CD1c-positive myeloid dendritic cell (primary cell): ENCODE data around the gene RASGRF2.

Experiments
- DNase-seq: peaks from one replicate; pipeline ENCODE4 v3.0.0-alpha.2; 2016; ENCODE audit errors: extremely low spot score

Gene RASGRF2

GRCh38 chr5:81140441-81140840, 180.3 kb downstream of the RASGRF2 start:
- no peak for DNase-seq

DNA sequence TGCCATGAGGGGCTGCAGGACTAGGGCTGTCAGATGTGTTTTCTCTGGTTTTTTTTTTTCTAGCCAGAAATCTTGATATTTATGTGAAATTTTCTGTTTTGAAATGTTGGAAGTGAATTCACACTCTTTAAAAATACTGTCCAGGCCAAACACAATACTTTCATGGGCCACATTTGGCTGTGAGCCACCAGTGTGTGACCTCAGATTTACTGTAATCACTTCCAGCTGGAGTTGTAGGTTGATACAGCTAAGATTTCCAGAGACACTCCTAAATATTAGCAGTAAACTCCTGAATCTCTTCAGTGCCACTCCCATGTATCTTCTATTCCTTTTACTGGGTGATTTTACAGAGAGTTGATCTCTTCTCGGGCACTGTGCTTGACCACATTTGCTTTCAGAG, 180.8 kb downstream of the RASGRF2 start:
- no peak for DNase-seq

- no peak for DNase-seq
These were observed 181.9 kb downstream of the RASGRF2 start for GRCh38 chr5:81142108-81142507.

DNA sequence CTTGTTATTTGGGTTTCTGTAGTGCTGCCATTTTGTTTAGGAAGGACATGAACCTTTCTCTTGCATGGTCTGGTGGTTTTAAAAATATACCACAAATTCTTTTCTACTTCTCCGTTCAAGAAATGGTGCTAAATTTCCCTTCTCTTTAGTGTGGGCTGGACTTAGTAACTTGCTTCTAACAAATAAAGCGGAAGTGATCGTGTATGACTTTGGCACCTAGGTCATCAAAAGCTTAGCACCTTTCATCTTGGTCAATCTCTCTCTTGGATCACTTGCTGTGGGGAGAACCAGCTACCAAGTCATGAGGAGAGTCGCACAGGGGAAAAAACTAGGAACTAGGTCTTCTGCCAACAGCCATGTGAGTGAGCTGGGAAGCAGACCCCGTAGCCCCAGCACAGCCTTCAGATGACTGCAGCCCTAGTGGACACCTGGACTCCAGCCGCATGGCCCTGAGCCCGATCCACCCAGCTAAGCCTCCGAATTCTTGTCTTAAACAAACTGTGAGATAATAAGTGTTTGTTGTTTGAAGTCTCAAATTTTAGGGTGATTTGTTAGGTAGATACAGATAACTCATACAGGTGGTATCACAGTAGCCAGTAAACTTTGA, 185.3 kb downstream of the RASGRF2 start:
- DNase-seq = no peak

- DNase-seq = no peak
These were observed 185.9 kb downstream of the RASGRF2 start for GRCh38 chr5:81146031-81146430.

GRCh38 chr5:81147011-81147885, 187.1 kb downstream of the RASGRF2 start:
- DNase-seq = no peak

DNA sequence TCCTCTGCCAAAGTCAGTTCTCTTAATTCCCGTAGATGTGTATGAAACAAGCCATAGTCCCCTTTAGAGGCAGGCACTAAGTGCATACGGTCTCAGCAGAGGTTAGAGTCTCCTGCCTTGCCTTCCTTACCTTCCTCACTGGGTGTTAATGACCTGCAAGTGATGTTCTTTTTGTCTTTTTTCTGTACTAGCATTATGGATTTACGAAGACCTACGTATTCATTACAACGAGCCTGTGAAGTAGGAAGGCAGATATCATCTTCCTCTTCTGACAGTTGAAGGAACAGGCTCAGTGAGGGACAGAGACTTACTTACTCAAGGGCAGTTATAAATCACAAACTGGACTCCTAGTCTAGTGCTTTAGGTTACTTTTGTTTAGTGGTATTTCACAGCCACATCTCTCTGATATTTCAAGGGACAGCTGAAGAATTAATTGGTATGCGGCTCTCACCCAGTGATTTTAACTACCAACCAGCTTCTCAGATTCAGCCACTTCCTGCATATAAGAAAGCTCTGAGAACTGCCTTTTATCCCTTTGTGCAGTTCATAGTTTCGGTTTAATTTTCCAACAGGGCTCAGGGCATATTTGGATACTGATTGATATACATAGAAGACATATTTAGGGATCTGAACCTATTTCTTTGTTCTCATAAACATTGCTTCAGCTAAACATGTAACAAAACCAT, 187.9 kb downstream of the RASGRF2 start:
- no peak for DNase-seq

DNA sequence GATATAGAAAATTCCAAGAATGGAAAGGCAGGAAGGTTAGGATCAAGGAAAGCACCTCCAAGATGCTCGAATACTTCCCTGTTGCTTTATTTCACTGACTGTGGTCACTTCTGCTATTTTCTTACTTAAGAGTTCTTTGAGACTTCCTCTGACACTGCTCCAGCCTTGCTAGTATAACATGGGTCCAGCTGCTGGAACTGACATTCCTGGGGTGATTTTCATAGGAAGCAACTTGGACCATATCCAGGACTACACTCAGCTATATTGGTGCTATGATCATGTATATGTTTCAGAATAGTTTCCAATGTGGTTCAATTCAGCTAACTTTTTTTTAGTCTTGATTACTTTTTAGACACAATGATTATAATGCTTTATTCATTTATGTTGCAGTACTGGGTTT, 191.4 kb downstream of the RASGRF2 start:
- DNase-seq = no peak

GRCh38 chr5:81154725-81155124, 194.6 kb downstream of the RASGRF2 start:
- DNase-seq = no peak

GRCh38 chr5:81156732-81157131, 196.6 kb downstream of the RASGRF2 start:
- DNase-seq = no peak

DNA sequence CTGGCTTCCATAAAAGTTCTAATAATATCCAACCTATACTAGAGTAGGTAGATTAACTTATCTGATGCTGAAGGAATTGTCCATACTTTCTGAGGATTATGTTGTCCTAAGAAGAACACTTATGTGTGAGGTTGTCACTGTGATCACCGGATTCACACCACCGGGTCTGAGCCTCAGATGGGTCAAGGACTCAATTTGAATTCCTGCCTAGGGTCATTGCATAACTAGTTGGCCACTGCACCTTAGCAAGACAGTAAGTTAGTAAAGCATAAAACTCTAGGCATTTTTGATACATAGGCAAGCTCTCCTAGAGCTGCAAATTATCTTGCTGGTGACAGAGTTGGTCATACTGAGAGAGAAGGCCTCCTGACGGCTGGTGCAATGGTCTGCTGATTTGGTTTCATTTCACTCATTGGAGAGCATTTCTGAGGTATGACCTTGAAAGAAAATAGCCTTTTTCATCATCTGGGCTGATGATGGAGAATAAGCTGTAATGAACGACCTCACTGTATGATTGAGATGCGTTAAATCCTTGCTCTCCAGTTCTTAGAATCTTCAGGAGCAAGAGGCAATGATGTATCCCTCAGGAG, 200.9 kb downstream of the RASGRF2 start:
- DNase-seq = no peak

DNA sequence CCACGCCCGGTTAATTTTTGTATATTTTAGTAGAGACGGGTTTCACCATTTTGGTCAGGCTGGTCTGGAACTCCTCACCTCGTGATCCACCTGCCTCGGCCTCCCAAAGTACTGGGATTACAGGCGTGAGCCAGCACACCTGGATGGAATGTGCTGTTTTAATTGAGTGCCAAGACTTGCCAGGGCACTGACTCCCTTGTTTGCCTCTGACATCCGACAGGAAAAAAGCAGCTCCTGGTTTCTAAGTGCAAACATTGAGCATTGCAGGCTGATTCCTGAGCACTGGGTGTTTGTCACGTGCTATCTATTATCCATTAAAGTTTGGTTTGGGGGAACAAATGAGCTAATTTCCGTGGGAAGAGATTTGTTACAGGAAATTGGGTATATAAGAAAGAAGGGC, 202.3 kb downstream of the RASGRF2 start:
- DNase-seq = no peak

DNA sequence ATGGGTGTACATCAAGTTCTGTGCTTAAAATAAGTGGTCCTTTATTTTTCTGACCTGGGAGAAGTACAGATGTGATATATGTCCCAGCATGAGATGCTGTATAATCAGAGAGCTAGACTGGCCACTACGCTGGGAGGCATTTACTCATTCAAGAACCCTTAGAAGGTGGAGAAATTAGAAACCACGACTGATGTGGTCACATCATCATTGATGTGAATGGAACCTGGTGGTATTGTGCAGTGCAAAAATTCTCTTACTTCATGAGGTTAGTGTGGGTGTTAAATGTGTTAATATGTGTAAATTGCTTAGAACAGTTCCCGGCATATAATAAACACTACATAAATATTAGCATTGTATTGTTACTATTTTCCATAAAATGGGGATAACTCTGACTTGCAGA, 203.5 kb downstream of the RASGRF2 start:
- no peak for DNase-seq

GRCh38 chr5:81164476-81164875, 204.3 kb downstream of the RASGRF2 start:
- no peak for DNase-seq

DNA sequence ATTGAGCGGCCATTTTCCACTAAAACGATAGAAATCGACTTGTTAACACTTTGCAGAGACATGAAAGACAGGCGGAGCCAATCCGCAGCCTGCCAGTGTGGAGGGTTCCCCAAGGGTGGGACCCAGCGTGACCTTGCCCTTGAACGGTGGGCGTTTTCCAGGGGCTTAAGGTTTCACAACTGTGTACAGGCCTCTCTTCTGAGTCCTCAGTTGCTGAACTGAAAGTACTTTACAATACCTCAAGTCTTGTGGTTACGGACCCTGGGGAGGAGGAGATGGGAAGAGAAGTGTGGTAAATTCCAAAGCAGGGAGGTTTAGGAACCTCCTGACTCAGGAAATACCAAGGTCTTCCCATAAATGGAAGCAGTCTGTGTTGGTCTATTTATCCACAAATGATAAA, 204.8 kb downstream of the RASGRF2 start:
- DNase-seq = no peak

DNA sequence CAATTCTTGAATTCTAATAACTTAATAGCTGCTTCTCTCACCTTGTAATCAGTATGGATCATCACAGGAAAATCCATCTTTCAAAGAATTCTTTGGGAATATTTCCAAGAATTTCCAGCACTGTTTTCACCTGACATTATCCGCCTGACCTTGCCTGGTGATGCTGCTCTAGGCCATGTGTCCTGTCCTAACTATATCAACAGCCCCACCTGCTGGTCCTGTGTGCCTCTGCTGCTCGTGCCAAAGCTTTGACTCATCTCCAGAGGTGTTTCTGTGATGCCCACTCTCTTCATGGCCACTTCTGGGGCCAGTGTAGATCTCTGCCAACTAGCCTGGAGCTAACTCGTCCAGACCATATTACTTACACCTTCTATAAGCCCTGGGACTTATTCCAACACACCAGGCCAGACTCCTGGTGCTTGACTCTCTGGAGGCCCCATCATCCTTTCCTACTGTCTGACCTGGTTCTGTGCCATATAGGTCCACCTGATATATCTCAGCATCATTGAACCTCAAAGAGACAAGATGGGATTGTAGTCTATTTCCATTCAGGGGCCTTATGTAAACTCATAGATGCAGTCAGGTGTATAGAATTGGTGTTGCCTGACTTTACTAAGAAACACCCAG, 205.4 kb downstream of the RASGRF2 start:
- no peak for DNase-seq

GRCh38 chr5:81166430-81166829, 206.3 kb downstream of the RASGRF2 start:
- no peak for DNase-seq

- DNase-seq = no peak
These were observed 206.9 kb downstream of the RASGRF2 start for GRCh38 chr5:81167078-81167477.

DNA sequence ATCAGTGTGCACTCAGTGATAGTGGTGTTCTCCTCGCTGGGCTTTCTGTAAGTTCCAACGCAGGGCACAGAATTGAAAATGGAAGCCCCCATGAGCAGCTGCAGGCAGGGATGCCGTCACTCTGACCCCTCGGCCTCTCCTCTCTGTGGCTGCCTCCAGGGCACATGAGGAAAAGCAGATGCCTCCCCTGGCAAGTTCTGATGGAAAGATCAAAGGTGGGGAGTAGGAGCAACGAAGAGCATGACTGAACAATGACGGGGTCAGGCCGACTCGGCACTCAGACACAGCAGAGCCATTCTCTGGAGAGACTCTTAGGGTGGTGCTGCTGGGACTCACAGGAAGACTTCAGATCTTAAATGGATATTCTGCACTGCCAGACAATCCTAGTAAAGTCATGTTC, 207.4 kb downstream of the RASGRF2 start:
- DNase-seq = no peak

- no peak for DNase-seq
These were observed 209.8 kb downstream of the RASGRF2 start for GRCh38 chr5:81169924-81170323.

DNA sequence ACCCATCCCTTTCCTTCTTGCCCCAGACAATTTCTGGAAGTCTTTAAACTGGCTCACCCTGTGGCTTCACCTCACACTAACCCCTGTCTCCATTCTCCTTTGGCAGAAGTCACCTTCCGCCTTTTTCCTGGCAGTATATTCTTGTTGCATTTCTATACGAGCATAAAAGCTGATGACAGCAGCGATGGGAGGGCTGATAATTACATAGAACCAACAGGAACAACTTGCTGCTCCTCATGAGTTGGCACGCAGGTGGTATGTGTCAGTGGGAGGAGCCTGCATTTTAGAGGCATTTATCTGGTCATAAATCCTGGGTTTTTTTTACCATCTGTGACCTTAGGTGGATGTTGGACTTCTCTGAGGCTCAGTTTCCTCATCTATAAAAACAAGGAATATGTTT, 211.6 kb downstream of the RASGRF2 start:
- no peak for DNase-seq

- no peak for DNase-seq
These were observed 212.5 kb downstream of the RASGRF2 start for GRCh38 chr5:81172710-81173109.
